NCI-H187 (cell line): ENCODE data around the gene SUPT16H.
A peak's percentile ranks its signal among the peaks of the same experiment; 100 is the strongest.
"Not testable (repeated sequence)": the region's sequence is repeated elsewhere in the genome, so short reads cannot be mapped to it uniquely, and the experiment has no call there.

Source experiments
- DNase-seq, 2 experiments: peaks; one replicate each; lab custom pipeline; 2025; lab: John Stamatoyannopoulos, UW

SUPT16H gene

DNA sequence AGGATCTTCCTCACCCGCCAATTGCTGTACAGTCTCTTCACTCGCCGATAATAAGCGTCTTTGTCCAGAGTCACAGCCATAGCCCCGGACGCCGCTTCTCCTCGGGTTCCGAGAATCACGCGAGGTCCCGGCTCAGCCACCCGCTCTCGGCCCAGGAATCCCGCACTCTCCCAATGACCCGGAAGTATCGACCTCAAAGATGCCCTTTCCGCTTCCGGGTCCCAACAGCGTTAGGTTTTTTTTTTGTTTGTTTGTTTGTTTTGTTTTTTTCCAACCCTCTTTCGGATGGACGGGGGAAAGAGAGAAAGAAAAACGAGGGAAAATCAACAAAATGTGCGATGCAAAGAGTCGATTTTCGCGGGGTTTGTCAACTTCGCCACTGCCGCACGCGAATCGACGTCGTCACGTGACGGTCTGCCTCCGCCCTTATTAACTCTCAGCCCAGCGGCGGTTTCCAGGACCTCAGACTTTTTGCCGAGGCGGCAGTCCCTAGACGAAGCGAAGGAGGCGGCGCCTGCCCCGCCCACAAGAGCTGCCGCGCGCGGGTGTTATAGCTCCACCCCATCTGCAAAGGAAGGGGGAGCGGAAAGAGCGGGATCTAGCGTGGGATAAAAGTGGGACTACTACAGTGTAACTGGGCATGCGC lies at the start of gene SUPT16H:
Gene SUPT16H (minus strand): TSS at position 172 of the 646 bp plus-strand sequence. CDS start 92 bp downstream, at position 80.
- peak; percentile 94 to 97 for DNase-seq

DNA sequence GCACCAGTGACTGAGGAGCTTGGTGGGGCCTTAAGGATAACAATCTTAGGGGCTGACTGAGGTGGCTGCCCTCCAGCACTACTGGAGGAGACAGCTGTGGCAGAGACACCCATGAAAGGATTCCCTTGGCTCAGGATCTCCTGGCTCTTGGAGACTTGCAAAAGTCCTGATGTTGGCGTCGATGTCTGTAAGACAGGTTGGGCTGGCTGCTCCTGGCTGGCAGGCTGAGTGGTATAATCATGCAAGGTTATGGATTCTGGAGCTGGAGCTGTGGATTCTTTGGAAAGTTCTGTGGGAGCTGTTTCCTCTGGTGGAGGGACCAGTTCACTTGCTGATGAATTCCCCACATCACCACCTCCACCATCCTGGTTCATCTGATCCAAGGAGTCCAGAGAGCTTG lies 47.3 kb upstream of the SUPT16H start:
- no peak for DNase-seq

DNA sequence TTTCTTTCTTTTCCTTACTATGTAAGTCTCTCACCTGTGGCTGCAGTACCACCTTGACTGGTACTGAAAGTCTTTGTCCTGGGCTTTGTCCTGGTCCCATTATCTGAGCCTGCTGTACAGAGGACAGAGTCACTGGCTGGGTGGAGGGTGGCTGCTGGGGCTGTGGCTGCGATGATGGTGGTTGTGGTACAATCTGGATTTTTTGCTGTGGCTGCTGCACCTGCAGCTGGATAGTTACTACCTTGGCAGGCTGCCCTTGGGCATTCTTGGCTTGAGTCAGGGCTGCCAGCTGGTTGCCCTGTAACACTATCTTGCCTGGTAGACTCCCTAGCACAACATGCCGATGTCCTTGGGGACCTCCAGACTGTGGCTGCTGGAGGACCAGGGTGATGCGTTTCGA lies 45.1 kb upstream of the SUPT16H start:
- no peak for DNase-seq

DNA sequence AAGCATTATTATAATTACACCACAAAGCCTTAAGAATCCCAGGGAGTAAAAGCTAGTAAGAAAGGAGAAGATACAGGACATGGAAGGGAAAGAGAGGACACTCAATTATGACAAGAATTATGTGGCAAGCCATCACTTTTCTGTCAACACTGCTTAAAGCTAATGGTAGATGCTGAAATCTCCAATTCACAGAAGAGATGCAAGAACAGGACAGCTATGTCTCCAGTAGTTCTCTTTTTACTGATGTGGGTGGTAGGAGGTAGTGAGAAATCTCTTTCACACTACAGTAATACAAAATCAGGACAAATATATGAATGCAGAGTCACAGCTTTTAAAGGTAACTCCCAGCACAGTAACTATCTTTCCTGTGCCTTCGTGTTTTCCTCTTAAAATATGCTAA lies 42.9 kb upstream of the SUPT16H start:
- no peak for DNase-seq

DNA sequence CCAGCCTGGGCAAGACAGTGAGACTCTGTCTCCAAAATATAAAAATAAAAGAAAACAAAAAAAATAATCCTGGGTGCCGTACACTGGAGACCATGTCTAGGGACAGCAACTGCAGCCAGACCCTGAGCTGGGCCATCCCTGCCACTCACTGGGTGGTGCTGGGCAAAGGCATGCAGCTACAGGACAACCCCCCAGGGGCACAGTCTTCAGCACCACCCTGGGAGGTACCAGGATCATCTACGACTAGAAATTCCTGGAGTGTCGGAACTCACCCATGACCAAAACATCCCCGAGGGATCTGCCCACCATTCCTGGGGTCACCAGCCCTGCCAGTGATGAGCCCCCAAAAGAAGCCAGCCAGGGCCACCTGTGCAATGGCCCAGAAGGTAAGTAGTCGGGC lies 35.7 kb upstream of the SUPT16H start:
- no peak for DNase-seq

DNA sequence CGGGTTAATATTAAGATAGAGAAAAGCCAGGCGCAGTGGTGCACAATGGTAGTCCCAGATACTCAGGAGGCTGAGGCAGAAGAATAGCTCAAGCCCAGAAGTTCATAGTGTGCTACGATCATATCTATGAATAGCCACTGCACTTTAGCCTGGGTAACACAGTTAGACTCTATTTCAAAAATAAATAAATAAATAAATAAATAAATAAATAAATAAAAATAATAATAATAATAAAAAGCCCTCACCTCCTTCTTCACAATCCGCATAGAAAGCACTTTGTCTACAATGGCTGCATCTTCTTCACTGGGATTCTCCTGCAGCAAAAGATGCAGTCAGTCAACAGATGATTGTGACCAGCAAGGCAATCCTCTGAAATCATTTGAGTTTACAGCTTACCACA lies 31.5 kb upstream of the SUPT16H start:
- DNase-seq = no peak

DNA sequence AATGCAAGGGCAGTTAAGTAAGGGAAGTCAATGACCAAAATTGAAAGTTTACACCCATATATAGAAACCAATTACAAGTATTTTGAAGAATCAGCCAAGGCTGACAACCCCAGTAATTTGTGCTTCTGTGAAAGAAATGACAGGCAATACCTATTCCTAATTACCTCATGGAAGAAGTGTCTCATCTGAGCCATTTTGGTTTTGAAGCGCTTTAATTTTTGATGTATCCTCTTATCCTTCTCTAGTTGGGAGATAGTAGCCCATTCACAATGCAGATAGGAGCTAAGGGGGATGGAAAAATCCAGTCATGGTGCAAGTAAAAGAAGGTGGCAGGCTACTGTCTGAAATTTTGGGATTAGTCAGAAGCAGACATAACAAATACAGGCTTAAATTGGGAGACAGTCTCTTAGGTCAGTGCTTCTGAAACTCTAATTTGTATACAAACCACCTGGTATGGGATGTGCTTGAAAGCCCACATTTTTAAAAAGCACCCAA lies 30.4 kb upstream of the SUPT16H start:
- no peak for DNase-seq

DNA sequence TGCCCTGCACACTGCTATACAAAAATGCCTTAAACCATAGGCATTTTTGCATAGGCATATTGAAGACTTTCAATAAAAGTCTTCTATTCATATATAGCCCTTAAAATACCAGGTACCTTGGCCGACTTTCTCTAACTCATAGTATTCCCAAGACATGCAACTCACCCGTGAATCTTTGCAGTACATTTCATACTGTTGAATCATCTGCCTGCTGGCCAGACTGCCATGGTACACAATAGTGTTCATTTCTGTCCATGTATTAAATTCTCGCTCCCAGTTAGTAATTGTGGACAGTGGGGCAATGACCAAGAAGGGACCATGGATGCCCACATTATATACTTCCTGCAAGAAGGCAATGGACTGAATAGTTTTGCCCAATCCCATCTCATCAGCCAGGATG lies 24.3 kb upstream of the SUPT16H start:
- no peak for DNase-seq

DNA sequence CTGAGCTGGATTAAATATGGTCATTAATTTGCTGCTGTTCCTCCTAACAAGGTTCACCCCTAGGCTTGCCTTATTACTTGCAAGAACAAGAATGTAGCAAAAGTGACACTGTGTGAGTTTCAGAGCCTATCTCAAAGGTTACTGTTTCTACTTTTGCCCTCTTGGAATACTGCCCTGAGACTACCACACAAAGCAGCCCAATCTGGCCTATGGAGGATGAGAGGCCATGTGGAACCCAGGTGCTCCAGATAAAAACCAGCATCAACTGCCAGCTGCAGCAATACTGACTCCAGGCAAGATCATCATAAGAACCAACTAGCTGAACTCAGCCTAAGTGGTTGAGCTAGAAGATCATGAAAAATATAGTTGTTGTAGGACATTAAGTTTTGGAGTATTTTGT lies 22.4 kb upstream of the SUPT16H start:
- DNase-seq = no peak

DNA sequence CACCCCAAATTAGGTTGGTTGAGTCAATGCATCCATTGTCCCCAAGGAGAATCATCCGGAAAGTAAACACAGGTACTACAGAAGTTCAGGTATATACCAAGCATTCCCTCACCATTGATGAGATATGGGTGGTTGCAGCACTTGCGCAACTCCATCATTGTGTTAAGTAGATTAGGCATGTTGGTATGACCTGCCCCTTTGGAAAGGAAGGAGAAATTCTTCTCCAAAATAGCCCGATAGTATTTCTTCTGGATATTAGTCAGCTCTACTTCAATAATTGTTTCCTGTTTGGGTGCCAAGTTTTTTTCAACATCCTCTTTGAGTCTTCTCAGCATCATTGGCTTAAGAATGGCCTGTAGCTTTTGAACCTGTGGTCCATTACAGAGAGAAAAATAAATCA lies 21.3 kb upstream of the SUPT16H start:
- no peak for DNase-seq

DNA sequence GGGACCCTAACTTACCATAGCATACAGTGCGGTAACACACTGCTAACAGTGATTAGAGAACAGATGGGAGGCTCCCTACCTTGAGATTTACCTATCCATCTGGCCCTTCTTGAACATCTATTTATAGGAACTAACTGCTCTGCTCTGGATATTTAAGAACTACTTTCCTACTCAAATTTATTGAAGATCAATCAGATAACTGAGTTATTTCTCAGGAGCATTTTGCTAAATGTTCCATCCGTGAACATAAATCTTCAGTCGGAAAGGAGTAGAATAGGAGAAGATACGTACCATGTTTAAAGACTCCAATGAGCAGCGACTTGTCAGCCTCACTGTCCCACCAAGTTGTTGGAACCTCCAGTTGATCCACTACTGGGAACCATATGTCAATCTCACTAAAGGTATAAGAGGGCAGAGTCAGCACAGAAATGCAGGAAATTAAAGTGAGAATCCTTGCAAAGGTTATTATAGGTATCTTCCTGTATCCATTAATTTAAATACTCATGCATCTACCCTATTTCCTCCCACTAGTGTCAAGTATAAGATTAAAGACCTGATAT lies 15.6 kb upstream of the SUPT16H start:
- DNase-seq = no peak

DNA sequence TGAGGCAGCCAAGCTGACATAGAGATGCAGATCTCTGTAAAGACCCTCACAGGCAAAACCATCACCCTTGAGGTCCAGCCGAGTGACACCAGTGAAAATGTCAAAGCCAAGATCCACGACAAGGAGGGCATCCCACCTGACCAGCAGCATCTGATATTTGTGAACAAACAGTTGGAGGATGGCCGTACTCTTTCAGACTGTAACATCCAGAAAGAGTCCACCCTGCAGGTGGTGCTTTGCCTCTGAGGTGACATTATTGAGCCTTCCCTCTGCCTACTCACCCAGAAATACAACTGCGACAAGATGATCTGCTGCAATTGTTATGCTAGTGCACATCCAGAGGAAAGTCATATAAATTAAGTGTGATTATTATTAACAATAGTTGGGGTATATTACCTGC lies 15.1 kb upstream of the SUPT16H start:
- no peak for DNase-seq

DNA sequence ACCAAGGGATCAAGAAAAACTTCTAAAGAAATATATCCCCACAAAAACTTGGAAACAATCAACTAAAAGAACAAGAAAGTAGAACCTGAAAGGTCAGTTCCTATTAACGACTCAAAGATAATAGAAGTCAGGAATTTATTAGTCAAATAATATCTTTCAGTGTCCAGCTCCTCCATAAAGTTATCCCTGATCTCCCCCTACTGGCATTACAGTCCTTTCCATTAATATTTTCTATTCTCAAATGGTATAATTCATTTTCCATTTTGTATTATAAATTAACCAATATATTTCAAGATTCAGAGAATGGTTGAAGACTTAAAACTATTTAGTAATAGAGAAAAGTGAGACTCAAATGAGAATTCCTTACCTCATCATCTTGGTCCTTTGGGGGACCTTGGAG lies 11.6 kb upstream of the SUPT16H start:
- no peak for DNase-seq

DNA sequence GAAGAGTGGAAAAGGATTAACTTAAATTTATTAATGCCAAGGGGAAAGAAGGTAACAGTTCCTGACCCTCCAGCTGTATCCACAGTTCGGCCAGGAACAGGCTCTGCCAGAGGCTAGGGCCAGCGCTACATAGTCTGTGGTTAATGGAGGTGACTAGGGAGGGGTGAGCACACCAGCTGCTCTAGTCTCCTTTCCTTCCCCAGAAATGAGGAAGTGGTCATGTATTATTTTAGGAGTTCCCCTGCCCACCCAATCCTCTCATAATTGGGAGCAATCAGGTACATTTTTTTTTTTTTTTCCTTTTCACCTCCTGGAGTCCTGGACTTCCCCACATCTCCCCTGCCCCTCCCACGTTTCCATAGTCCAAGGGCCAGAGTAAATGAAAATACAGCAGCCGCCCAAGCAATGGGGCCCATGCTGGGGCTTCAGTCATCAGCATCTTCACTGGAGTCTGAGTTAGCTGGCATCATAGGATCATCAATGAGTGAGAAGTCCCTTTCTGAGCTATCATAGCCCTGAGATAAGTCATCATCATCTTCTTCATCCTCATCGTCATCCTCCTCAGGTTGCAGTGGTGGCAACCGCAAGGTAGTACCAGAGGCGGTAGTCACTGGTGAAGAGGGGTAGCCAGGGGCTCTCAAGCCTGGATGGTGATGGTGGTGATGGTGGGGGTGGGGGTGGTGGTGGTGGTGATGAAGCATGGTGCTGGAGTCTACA lies 1.5 kb upstream of the SUPT16H start:
- DNase-seq = no peak

DNA sequence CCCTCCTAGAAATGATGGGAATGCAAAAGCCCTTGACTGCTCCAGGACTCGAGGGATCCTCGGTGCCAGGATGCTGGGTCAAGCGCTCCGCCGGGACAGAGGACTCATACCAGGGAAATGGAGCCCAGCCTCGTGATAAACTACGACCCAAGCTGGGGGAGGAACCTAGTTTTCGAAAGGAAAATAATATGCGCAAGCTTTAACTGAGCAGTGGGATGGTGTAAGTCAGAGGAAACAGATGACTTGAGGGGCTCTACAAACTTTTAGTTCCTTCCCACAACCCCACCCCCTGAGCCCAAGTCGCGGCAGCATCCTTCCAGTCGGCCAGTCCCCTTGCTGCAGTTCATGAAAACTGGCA lies 654 bp upstream of the SUPT16H start:
- no peak for DNase-seq

DNA sequence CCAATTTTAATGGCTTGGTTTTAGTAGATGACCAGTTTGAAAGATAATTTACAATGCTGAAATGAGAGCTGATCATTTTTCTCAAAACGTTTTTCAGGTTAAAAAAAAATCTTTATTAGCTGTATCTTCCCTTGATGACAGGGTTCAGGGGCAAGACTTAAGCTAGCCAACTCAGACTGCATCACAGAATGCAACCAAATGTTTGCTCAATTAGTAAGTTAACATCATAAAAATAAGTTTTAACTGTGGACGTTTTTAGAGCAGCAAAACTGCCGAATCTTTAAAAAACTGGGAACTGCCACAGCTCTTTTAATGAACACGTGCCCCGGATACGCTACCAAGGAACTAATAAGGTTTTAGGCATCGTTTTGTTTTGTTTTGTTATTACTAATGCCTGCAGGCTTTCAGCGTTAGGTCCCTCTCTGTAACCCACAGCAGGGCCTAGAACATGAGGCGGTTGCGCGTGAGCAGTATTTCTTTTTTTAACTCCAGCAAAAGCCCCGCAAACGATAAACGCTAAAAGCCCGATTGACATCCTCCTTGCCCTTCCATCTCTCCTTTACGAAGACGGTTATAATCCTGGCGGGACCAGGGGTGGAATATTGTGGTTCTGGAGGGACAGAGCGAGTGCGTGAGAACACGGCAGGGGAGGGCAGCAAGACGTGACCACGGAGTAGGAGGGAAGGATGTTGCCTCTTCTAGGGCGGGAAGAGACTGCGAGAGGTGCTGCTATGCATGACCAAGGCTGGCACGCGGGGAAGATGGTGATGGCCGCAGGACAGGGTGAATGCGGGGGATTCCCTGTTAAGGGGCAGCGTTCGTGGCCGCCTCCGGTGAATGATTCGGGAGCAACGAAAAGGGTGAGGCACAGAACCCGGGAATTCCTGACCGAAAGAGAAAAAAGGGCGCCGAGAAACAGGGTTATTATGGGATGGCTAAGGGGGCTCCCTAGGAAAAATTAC lies 652 bp downstream of the SUPT16H start:
- peak in 1 of 2 experiments; percentile 85 for DNase-seq

DNA sequence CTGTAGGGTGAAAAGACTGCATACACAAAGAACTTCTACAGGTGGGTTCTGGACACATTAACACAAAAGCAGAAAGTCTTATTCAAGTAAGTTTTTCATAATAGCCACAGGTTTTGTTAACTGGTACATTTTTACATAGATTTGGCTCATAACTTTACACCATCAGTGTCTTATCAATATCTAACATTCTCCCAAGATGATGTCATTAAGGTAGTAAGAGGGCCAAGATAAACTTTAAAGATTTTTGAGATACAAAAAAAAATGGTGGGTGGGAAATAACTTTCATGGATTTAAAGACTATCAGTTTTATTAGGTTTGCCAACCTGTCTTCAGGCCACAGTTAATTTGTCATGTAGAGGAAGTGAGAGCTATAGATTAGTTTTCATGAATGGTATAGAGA lies 1.7 kb downstream of the SUPT16H start:
- no peak for DNase-seq

DNA sequence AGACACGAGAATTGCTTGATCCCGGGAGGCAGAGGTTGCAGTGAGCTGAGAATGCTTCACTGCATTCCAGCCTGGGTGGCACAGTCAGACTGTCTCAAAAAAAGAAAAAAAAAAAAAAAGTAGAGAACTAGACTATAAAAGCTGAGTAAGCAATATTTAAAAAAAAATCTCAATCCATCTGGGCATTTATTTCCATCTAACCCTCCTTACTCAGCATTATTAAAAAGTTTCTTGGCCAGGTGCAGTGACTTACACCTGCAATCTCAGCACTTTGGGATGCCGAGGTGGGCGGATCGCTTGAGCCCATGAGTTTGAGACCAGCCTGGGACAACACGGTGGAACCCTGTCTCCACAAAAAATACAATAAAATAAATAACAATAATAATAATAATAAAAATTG lies 4.5 kb downstream of the SUPT16H start:
- no peak for DNase-seq

DNA sequence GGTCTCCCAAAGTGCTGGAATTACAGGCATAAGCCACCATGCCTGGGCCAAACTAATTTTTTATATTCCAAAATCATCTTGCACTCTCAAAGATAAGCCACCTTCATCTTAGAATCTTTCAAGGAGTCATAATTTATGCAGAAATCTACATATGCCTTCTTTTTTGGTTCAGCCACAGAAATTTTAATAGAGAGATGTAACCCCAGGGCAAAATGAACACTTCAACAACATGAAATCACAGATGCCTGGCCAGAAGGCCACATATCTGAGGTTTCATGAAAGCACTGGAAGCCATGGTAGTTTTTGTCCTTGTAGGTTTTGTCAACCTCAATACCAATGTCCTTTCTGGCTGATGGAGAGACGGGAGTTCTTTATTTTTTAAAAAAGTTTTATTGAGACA lies 9.8 kb downstream of the SUPT16H start:
- no peak for DNase-seq

DNA sequence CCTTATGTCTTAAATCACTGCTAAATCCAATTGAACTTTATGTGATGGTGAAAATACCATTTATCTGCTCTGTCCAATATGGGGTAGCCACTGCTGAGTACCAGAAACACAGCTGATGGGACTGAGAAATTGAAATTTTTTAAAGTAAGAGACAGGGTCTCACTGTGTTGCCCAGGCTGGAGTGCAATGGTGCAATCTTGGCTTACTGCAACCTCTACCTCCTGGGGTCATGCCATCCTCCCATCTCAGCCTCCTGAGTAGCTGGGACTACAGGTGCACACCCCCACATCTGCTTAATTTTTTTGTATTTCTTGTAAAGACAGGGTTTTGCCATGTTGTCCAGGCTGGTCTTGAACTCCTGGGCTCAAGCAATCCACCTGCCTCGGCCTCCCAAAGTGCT lies 11.0 kb downstream of the SUPT16H start:
- not testable (repeated sequence) for DNase-seq

DNA sequence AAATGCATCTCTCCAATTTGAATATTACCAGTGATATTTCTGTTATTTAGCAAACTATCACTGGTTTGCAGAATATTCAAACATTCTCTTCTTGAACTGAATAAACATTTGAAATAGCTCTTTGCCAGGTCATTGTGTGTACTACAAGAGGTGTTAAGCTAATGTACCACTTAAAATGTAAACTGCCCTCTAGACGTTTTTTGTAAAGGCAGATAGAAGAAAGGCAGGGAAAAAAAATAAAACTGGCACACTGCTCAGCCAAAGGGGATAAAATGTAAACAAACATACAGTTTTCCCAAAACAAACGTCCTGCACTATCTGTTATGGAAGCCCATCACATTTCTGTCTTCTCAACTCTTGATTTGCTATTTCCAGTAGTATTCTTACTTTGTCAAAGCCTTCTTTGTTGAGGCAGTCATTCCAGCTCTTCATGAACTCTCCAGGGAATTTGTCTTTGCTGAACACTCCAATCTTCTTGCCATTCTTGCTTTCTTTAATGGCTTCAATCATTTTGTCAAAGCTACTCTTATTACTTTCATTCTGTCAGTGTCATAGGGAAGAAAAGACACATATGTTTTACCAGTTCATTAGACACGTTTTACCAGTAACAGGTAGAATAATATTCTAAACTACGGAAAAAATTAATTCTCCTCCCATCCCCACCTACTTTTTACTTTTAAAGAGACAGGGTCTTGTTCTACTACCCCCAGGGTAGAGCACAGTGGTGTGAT lies 13.7 kb downstream of the SUPT16H start:
- DNase-seq = no peak
